A204.1 (cell line): ENCODE data around the gene ALDH3B1.

Experiments
- FAIRE-seq: peaks from 2 replicates; lab custom pipeline; 2012; peaks lifted over from hg19 to GRCh38; lab: Jason Lieb, UNC

The ALDH3B1 gene

GRCh38 chr11:68032997-68033707 is 23.0 kb downstream of the ALDH3B1 start:
- FAIRE-seq = no peak

- no peak for FAIRE-seq
Measured at GRCh38 chr11:68033708-68034045, 23.6 kb downstream of the ALDH3B1 start.

GRCh38 chr11:68035266-68035876 is 25.2 kb downstream of the ALDH3B1 start:
- FAIRE-seq = no peak

- FAIRE-seq = no peak
Measured at GRCh38 chr11:68036141-68036716, 26.1 kb downstream of the ALDH3B1 start.

- FAIRE-seq = no peak
Measured at GRCh38 chr11:68036717-68037239, 26.7 kb downstream of the ALDH3B1 start.

GRCh38 chr11:68037411-68038225 is 27.5 kb downstream of the ALDH3B1 start:
- no peak for FAIRE-seq

- no peak for FAIRE-seq
Measured at GRCh38 chr11:68038226-68038717, 28.1 kb downstream of the ALDH3B1 start.

- FAIRE-seq = no peak
Measured at GRCh38 chr11:68038718-68039525, 28.8 kb downstream of the ALDH3B1 start, which contains the start of gene TCIRG1. TSS of gene TCIRG1 (plus strand) at chr11:68039025. CDS start at chr11:68041272, 2,247 bp downstream.

- FAIRE-seq = no peak
Measured at GRCh38 chr11:68039526-68040086, 29.5 kb downstream of the ALDH3B1 start.

- FAIRE-seq = no peak
Measured at GRCh38 chr11:68040101-68040956, 30.2 kb downstream of the ALDH3B1 start.

GRCh38 chr11:68040957-68041591 is 30.9 kb downstream of the ALDH3B1 start:
- FAIRE-seq = no peak

GRCh38 chr11:68041617-68042218 is 31.6 kb downstream of the ALDH3B1 start:
- no peak for FAIRE-seq

- no peak for FAIRE-seq
Measured at GRCh38 chr11:68042219-68043028, 32.3 kb downstream of the ALDH3B1 start.

- FAIRE-seq = no peak
Measured at GRCh38 chr11:68043029-68043348, 32.9 kb downstream of the ALDH3B1 start.

GRCh38 chr11:68043349-68044144 is 33.4 kb downstream of the ALDH3B1 start:
- FAIRE-seq = no peak

- no peak for FAIRE-seq
Measured at GRCh38 chr11:68044145-68044813, 34.2 kb downstream of the ALDH3B1 start.

GRCh38 chr11:68044898-68045351 is 34.8 kb downstream of the ALDH3B1 start:
- no peak for FAIRE-seq
